HepG2 (cell line): ENCODE measurements around the gene ANKRD40. TPM values are rescaled to one million over a fixed set of nuclear protein-coding genes. Genes with fewer than 3 reads are reported as not detected.

Experiments
- ARNT ChIP-seq: fragments of 450-650 bp; IDR thresholded peaks from 2 replicates; pipeline ENCODE4 v1.6.1; 2017
- BHLHE40 ChIP-seq: IDR thresholded peaks from 2 replicates; pipeline ENCODE4 v1.6.1; 2011; ENCODE audit warnings: low read length, improper control_type of control experiment
- ISL2 ChIP-seq: sonication (generic); formaldehyde crosslinking; IDR thresholded peaks from 2 replicates; pipeline ENCODE4 v1.5.0; 2020; ENCODE audit warnings: missing genetic modification reagents
- KDM2A ChIP-seq: sonication (generic); formaldehyde crosslinking; IDR thresholded peaks from 2 replicates; pipeline ENCODE4 v1.4.0; 2020; ENCODE audit warnings: low read depth, missing genetic modification reagents, borderline replicate concordance
- MED1 ChIP-seq: sonication (generic); formaldehyde crosslinking; IDR thresholded peaks from 2 replicates; pipeline ENCODE4 v1.4.0; 2020; ENCODE audit warnings: missing genetic modification reagents
- MEF2D ChIP-seq: sonication (generic); formaldehyde crosslinking; IDR thresholded peaks from 2 replicates; pipeline ENCODE4 v1.5.1; 2020; ENCODE audit warnings: mild to moderate bottlenecking, missing genetic modification reagents
- ZBTB20 ChIP-seq: sonication (generic); formaldehyde crosslinking; IDR thresholded peaks from 2 replicates; pipeline ENCODE4 v1.8.1; 2023; ENCODE audit warnings: missing genetic modification reagents, low read depth, mild to moderate bottlenecking, borderline replicate concordance
- ZNF547 ChIP-seq: sonication (generic); formaldehyde crosslinking; IDR thresholded peaks from 2 replicates; pipeline ENCODE4 v1.5.1; 2020; ENCODE audit warnings: mild to moderate bottlenecking, missing genetic modification reagents
- ZNF850 ChIP-seq: sonication (generic); formaldehyde crosslinking; conservative IDR thresholded peaks from 2 replicates; pipeline ENCODE4 v1.9.0; 2021; ENCODE audit warnings: mild to moderate bottlenecking, missing genetic modification reagents
- polyA plus RNA-seq, 8 experiments: library from polyadenylated mRNA; depleted of rRNA in 3 of 8; stranded (reverse) in 7 of 8; unstranded in 1 of 8; fragments of >200 nt; fragmentation: Illumina TruSeq in 4 of 8; extraction: Trizol in 4 of 8; gene quantifications; 2 replicates each; pipeline versions ENCODE4 v1.2.1 to v1.2.3, GENCODE V29; 2011 to 2016; ENCODE audit warnings: low read depth in 4 of 8, missing spikeins in 1 of 8, mixed read lengths in 1 of 8; ENCODE audit not compliant: insufficient read depth in 1 of 8
- total RNA-seq, 5 experiments: library from RNA; depleted of rRNA; stranded (reverse); fragments of >200 nt; fragmentation: Illumina TruSeq; extraction: Trizol; gene quantifications; 2 replicates each; pipeline ENCODE4 v1.2.3, GENCODE V29; 2016; ENCODE audit warnings: low read depth in 1 of 5
- TF ChIP-seq, protein P1 (sequence below): sonication (generic); formaldehyde crosslinking; IDR thresholded peaks from 2 replicates; pipeline ENCODE4 v1.4.0; 2020; ENCODE audit warnings: missing genetic modification reagents
- TF ChIP-seq, protein P2 (sequence below): sonication (generic); formaldehyde crosslinking; IDR thresholded peaks from 2 replicates; pipeline ENCODE4 v1.4.0; 2020; ENCODE audit warnings: missing genetic modification reagents
- TF ChIP-seq, protein P3 (sequence below): sonication (generic); formaldehyde crosslinking; IDR thresholded peaks from 2 replicates; pipeline ENCODE4 v1.4.0; 2020; ENCODE audit warnings: mild to moderate bottlenecking, missing genetic modification reagents
- TF ChIP-seq, protein P4 (sequence below): sonication (generic); formaldehyde crosslinking; IDR thresholded peaks from 2 replicates; pipeline ENCODE4 v1.8.1; 2023; ENCODE audit warnings: mild to moderate bottlenecking, missing genetic modification reagents, borderline replicate concordance
- TF ChIP-seq, protein P5 (sequence below): sonication (generic); formaldehyde crosslinking; IDR thresholded peaks from 2 replicates; pipeline ENCODE4 v1.5.0; 2020; ENCODE audit warnings: missing genetic modification reagents, mild to moderate bottlenecking, borderline replicate concordance

The ANKRD40 gene
- total and polyA plus RNA-seq, 2 of the 13 experiments (the other 11 are each of a cell fraction or from before 2014, with no cell fraction given): 35.0 to 46.4 TPM

DNA sequence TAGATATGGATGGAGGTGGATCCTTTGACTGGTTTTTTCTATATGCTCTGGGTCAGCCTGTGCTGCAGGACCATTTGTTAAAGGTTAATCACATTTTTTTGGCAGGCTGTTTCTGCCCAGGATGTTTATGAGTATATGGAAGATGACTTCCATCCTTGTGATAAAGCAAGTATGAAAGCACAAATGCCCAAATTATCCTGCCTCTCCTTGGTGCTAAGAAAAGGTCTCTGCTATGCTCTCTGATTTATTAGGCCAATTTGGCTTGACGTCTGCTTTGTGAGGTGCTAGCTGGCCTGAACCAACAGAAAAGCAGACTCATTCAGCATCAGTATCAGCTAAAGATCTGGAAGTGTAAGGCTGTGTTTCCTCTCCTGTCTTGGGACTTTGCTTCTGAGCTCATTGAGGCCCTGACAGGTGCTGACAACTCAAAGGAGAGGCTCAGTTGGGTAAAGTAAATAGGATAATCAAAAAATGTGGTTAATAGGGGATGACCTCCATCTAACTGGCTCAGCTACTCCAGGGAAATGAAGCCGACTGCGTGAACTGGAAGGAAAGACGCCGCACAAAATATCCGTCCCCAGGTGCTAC is 15.2 kb downstream of the ANKRD40 start (continued):
- TF ChIP-seq, protein P1, sequence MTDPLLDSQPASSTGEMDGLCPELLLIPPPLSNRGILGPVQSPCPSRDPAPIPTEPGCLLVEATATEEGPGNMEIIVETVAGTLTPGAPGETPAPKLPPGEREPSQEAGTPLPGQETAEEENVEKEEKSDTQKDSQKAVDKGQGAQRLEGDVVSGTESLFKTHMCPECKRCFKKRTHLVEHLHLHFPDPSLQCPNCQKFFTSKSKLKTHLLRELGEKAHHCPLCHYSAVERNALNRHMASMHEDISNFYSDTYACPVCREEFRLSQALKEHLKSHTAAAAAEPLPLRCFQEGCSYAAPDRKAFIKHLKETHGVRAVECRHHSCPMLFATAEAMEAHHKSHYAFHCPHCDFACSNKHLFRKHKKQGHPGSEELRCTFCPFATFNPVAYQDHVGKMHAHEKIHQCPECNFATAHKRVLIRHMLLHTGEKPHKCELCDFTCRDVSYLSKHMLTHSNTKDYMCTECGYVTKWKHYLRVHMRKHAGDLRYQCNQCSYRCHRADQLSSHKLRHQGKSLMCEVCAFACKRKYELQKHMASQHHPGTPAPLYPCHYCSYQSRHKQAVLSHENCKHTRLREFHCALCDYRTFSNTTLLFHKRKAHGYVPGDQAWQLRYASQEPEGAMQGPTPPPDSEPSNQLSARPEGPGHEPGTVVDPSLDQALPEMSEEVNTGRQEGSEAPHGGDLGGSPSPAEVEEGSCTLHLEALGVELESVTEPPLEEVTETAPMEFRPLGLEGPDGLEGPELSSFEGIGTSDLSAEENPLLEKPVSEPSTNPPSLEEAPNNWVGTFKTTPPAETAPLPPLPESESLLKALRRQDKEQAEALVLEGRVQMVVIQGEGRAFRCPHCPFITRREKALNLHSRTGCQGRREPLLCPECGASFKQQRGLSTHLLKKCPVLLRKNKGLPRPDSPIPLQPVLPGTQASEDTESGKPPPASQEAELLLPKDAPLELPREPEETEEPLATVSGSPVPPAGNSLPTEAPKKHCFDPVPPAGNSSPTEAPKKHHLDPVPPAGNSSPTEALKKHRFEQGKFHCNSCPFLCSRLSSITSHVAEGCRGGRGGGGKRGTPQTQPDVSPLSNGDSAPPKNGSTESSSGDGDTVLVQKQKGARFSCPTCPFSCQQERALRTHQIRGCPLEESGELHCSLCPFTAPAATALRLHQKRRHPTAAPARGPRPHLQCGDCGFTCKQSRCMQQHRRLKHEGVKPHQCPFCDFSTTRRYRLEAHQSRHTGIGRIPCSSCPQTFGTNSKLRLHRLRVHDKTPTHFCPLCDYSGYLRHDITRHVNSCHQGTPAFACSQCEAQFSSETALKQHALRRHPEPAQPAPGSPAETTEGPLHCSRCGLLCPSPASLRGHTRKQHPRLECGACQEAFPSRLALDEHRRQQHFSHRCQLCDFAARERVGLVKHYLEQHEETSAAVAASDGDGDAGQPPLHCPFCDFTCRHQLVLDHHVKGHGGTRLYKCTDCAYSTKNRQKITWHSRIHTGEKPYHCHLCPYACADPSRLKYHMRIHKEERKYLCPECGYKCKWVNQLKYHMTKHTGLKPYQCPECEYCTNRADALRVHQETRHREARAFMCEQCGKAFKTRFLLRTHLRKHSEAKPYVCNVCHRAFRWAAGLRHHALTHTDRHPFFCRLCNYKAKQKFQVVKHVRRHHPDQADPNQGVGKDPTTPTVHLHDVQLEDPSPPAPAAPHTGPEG (CRISPR knock-in tag): peak; percentile 78; the same call in 1 of the 2 replicates
- TF ChIP-seq ZNF850 (CRISPR knock-in tag) (no peak), MED1 (peak; percentile 7; the same call in 1 of the 2 replicates), MEF2D (CRISPR knock-in tag) (no peak), ARNT (no peak), KDM2A (CRISPR knock-in tag) (0 out of 2 replicates have a peak, but pooled peaks have one; percentile 4), ZNF547 (CRISPR knock-in tag) (0 out of 2 replicates have a peak, but pooled peaks have one; percentile 16), ISL2 (CRISPR knock-in tag) (peak; percentile 11; the same call in 1 of the 2 replicates), BHLHE40 (peak; percentile 13; the same call in 1 of the 2 replicates), ZBTB20 (peak; percentile 8; the same call in 1 of the 2 replicates)
- TF ChIP-seq, protein P2, sequence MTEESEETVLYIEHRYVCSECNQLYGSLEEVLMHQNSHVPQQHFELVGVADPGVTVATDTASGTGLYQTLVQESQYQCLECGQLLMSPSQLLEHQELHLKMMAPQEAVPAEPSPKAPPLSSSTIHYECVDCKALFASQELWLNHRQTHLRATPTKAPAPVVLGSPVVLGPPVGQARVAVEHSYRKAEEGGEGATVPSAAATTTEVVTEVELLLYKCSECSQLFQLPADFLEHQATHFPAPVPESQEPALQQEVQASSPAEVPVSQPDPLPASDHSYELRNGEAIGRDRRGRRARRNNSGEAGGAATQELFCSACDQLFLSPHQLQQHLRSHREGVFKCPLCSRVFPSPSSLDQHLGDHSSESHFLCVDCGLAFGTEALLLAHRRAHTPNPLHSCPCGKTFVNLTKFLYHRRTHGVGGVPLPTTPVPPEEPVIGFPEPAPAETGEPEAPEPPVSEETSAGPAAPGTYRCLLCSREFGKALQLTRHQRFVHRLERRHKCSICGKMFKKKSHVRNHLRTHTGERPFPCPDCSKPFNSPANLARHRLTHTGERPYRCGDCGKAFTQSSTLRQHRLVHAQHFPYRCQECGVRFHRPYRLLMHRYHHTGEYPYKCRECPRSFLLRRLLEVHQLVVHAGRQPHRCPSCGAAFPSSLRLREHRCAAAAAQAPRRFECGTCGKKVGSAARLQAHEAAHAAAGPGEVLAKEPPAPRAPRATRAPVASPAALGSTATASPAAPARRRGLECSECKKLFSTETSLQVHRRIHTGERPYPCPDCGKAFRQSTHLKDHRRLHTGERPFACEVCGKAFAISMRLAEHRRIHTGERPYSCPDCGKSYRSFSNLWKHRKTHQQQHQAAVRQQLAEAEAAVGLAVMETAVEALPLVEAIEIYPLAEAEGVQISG (CRISPR knock-in tag): no peak
- TF ChIP-seq, protein P3, sequence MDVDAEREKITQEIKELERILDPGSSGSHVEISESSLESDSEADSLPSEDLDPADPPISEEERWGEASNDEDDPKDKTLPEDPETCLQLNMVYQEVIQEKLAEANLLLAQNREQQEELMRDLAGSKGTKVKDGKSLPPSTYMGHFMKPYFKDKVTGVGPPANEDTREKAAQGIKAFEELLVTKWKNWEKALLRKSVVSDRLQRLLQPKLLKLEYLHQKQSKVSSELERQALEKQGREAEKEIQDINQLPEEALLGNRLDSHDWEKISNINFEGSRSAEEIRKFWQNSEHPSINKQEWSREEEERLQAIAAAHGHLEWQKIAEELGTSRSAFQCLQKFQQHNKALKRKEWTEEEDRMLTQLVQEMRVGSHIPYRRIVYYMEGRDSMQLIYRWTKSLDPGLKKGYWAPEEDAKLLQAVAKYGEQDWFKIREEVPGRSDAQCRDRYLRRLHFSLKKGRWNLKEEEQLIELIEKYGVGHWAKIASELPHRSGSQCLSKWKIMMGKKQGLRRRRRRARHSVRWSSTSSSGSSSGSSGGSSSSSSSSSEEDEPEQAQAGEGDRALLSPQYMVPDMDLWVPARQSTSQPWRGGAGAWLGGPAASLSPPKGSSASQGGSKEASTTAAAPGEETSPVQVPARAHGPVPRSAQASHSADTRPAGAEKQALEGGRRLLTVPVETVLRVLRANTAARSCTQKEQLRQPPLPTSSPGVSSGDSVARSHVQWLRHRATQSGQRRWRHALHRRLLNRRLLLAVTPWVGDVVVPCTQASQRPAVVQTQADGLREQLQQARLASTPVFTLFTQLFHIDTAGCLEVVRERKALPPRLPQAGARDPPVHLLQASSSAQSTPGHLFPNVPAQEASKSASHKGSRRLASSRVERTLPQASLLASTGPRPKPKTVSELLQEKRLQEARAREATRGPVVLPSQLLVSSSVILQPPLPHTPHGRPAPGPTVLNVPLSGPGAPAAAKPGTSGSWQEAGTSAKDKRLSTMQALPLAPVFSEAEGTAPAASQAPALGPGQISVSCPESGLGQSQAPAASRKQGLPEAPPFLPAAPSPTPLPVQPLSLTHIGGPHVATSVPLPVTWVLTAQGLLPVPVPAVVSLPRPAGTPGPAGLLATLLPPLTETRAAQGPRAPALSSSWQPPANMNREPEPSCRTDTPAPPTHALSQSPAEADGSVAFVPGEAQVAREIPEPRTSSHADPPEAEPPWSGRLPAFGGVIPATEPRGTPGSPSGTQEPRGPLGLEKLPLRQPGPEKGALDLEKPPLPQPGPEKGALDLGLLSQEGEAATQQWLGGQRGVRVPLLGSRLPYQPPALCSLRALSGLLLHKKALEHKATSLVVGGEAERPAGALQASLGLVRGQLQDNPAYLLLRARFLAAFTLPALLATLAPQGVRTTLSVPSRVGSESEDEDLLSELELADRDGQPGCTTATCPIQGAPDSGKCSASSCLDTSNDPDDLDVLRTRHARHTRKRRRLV: 0 out of 2 replicates have a peak, but pooled peaks have one; percentile 38
- TF ChIP-seq, protein P4, sequence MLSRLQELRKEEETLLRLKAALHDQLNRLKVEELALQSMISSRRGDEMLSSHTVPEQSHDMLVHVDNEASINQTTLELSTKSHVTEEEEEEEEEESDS: 0 out of 2 replicates have a peak, but pooled peaks have one; percentile 54
- TF ChIP-seq, protein P5, sequence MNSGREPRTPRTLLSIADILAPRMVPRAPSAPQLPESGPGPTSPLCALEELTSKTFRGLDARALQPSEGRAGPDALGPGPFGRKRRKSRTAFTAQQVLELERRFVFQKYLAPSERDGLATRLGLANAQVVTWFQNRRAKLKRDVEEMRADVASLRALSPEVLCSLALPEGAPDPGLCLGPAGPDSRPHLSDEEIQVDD: 0 out of 2 replicates have a peak, but pooled peaks have one; percentile 59
